ENCODE results near the gene TNFRSF21.

TNFRSF21 gene

GRCh38 chr6:47294990-47295389, 14.7 kb downstream of the TNFRSF21 start:
- TF ChIP-seq CTCF (IDR thresholded peaks at IDR 0.05; ENCODE audit: borderline replicate concordance, control extremely low read depth, extremely low read depth, insufficient read depth, missing control alignments): no peak
- no peak for DNase-seq (ENCODE audit: low spot score)
- in situ Hi-C loops (cut with MboI; ENCODE audit: low sequenced_read_pairs, unreplicated experiment): no loop called here

- TF ChIP-seq CTCF (IDR thresholded peaks at IDR 0.05; ENCODE audit: borderline replicate concordance, control extremely low read depth, extremely low read depth, insufficient read depth, missing control alignments): no peak
- in situ Hi-C loops (cut with MboI; ENCODE audit: low sequenced_read_pairs, unreplicated experiment): no loop called here
- no peak for DNase-seq (ENCODE audit: low spot score)
These were observed 16.8 kb downstream of the TNFRSF21 start for GRCh38 chr6:47292944-47293343.

- no peak for TF ChIP-seq CTCF (IDR thresholded peaks at IDR 0.05; ENCODE audit: borderline replicate concordance, control extremely low read depth, extremely low read depth, insufficient read depth, missing control alignments)
- in situ Hi-C loops (cut with MboI; ENCODE audit: low sequenced_read_pairs, unreplicated experiment): no loop called here
- DNase-seq (ENCODE audit: low spot score): no peak
These were observed 17.7 kb downstream of the TNFRSF21 start for GRCh38 chr6:47292027-47292426.

- in situ Hi-C loops (cut with MboI; ENCODE audit: low sequenced_read_pairs, unreplicated experiment): no loop called here
- no peak for TF ChIP-seq CTCF (IDR thresholded peaks at IDR 0.05; ENCODE audit: borderline replicate concordance, control extremely low read depth, extremely low read depth, insufficient read depth, missing control alignments)
- DNase-seq (ENCODE audit: low spot score): no peak
These were observed 19.4 kb downstream of the TNFRSF21 start for GRCh38 chr6:47290124-47290834.

GRCh38 chr6:47288267-47289090, 21.2 kb downstream of the TNFRSF21 start:
- no peak for TF ChIP-seq CTCF (IDR thresholded peaks at IDR 0.05; ENCODE audit: borderline replicate concordance, control extremely low read depth, extremely low read depth, insufficient read depth, missing control alignments)
- in situ Hi-C loops (cut with MboI; ENCODE audit: low sequenced_read_pairs, unreplicated experiment): no loop called here
- DNase-seq (ENCODE audit: low spot score): no peak

- TF ChIP-seq CTCF (IDR thresholded peaks at IDR 0.05; ENCODE audit: borderline replicate concordance, control extremely low read depth, extremely low read depth, insufficient read depth, missing control alignments): no peak
- no peak for DNase-seq (ENCODE audit: low spot score)
- in situ Hi-C loops (cut with MboI; ENCODE audit: low sequenced_read_pairs, unreplicated experiment): no loop called here
These were observed 23.4 kb downstream of the TNFRSF21 start for GRCh38 chr6:47286301-47286700.

All from GM13976 (cell line).